HCT116 (cell line): ENCODE measurements around the gene TRNP1. TPM values are rescaled to one million over a fixed set of nuclear protein-coding genes. Genes with fewer than 3 reads are reported as not detected.

Experiments
- ATAC-seq: fragments of 200-7000 bp; cut with Tn5 transposase; 2 replicates; pipeline ENCODE4 v1.9.1; 2020; ENCODE audit warnings: mild to moderate bottlenecking, moderate library complexity
- BruUV-seq: library from RNA; stranded (reverse); fragments of 400-500 nt; replicated peaks from 2 replicates; lab custom pipeline; 2021; lab: Mats Ljungman, UMichigan
- CTCF ChIA-PET: fragments of 300-600 bp; sonication (Branson Sonifier 250); formaldehyde crosslinking; loops from one replicate; lab custom pipeline; 2021; ENCODE audit warnings: antibody characterized with exemption; lab: Charles Lee
- POLR2A ChIA-PET: fragments of 300-600, 350-600 bp; sonication (Branson Sonifier 250); formaldehyde crosslinking; loops from one replicate; lab custom pipeline; 2021; ENCODE audit warnings: antibody characterized with exemption; lab: Charles Lee
- RAD21 ChIA-PET, 2 experiments: fragments of 300-600 bp; sonication (Branson Sonifier 250); formaldehyde crosslinking; loops; one replicate each; lab custom pipeline; 2023; ENCODE audit warnings: low total read pairs in 2 of 2; ENCODE audit not compliant: uncharacterized antibody in 2 of 2, unreplicated experiment in 2 of 2, low non-redundant PET in 1 of 2; lab: Charles Lee
- DNase-seq: peaks from one replicate; pipeline ENCODE4 v3.0.0-alpha.2; 2010; ENCODE audit warnings: low read depth, low spot score
- H2AFZ ChIP-seq: fragments of 200-600 bp; shearing (Covaris generic), sonication (generic); 2 replicates; pipeline ENCODE4 v1.6.1; 2017; ENCODE audit warnings: low read depth, mixed run types, mixed read lengths, antibody characterized with exemption, low read length; ENCODE audit not compliant: poor library complexity, severe bottlenecking
- H3K27ac ChIP-seq: 2 replicates; pipeline ENCODE4 v1.5.1; 2012; ENCODE audit warnings: low read depth, low read length
- H3K27me3 ChIP-seq: fragments of 200-600 bp; sonication (generic); 2 replicates; pipeline ENCODE4 v1.6.1; 2016; ENCODE audit warnings: mixed run types, low read length, mixed read lengths; ENCODE audit not compliant: insufficient read depth
- H3K36me3 ChIP-seq, 2 experiments: fragments of 200-500 bp in 1 of 2; fragments of 200-600 bp in 1 of 2; sonication (Bioruptor generic) in 1 of 2; sonication (generic) in 1 of 2; 2 replicates each; pipeline versions ENCODE4 v1.5.1 to v1.6.1; 2014 to 2016; ENCODE audit warnings: low read length in 2 of 2, inconsistent platforms in 1 of 2, mixed read lengths in 1 of 2, mixed run types in 1 of 2; ENCODE audit not compliant: insufficient read depth in 2 of 2, control insufficient read depth in 1 of 2
- H3K4me1 ChIP-seq, 2 experiments: fragments of 200-600 bp in 1 of 2; sonication (generic) in 1 of 2; 2 replicates each; pipeline versions ENCODE4 v1.5.1 to v1.6.1; 2012 to 2017; ENCODE audit warnings: low read length in 2 of 2, inconsistent platforms in 1 of 2, mild to moderate bottlenecking in 1 of 2, mixed read lengths in 1 of 2, mixed run types in 1 of 2, moderate library complexity in 1 of 2; ENCODE audit not compliant: insufficient read depth in 2 of 2, control insufficient read depth in 1 of 2
- H3K4me2 ChIP-seq: fragments of 200-600 bp; sonication (generic); 2 replicates; pipeline ENCODE4 v1.6.1; 2017; ENCODE audit warnings: mixed run types, low read length, mixed read lengths
- H3K4me3 ChIP-seq, 2 experiments: fragments of 200-600 bp in 1 of 2; sonication (generic) in 1 of 2; replicated peaks in 1 of 2; 2 replicates each; pipeline ENCODE4 v1.5.1; 2011 to 2016; ENCODE audit warnings: low read length in 2 of 2, control low read depth in 1 of 2, low read depth in 1 of 2, mild to moderate bottlenecking in 1 of 2, mixed read lengths in 1 of 2, mixed run types in 1 of 2
- H3K79me2 ChIP-seq: fragments of 200-600 bp; sonication (generic); 2 replicates; pipeline ENCODE4 v1.6.1; 2017; ENCODE audit warnings: mild to moderate bottlenecking, mixed run types, low read length, moderate library complexity, mixed read lengths; ENCODE audit not compliant: insufficient read depth
- H3K9ac ChIP-seq: fragments of 200-600 bp; sonication (generic); 2 replicates; pipeline ENCODE4 v1.6.1; 2016; ENCODE audit warnings: low read length, mixed read lengths
- H3K9me2 ChIP-seq: fragments of 200-600 bp; sonication (generic), shearing (Covaris generic); 2 replicates; pipeline ENCODE4 v1.6.1; 2017; ENCODE audit warnings: mixed run types, mild to moderate bottlenecking, moderate library complexity; ENCODE audit not compliant: insufficient read depth
- H3K9me3 ChIP-seq, 2 experiments: fragments of 200-500 bp in 1 of 2; fragments of 200-600 bp in 1 of 2; sonication (Bioruptor generic) in 1 of 2; sonication (generic) in 1 of 2; 2 replicates each; pipeline ENCODE4 v1.6.1; 2014 to 2017; ENCODE audit warnings: low read length in 2 of 2, mixed read lengths in 2 of 2, inconsistent platforms in 1 of 2, low read depth in 1 of 2, mild to moderate bottlenecking in 1 of 2, mixed run types in 1 of 2, moderate library complexity in 1 of 2; ENCODE audit not compliant: control insufficient read depth in 1 of 2, insufficient read depth in 1 of 2
- H4K20me1 ChIP-seq: fragments of 200-600 bp; sonication (generic), shearing (Covaris generic); 2 replicates; pipeline ENCODE4 v1.6.1; 2017; ENCODE audit warnings: mixed run types, mild to moderate bottlenecking, moderate library complexity; ENCODE audit not compliant: insufficient read depth
- CBX3 ChIP-seq: IDR thresholded peaks from 2 replicates; pipeline ENCODE4 v1.6.1; 2012; ENCODE audit warnings: low read depth
- CEBPB ChIP-seq: IDR thresholded peaks from 2 replicates; pipeline ENCODE4 v1.6.1; 2012; ENCODE audit warnings: low read depth
- EGR1 ChIP-seq: IDR thresholded peaks from 2 replicates; pipeline ENCODE4 v1.6.1; 2012; ENCODE audit warnings: low read depth
- ELF1 ChIP-seq: IDR thresholded peaks from 2 replicates; pipeline ENCODE4 v1.6.1; 2012; ENCODE audit warnings: low read depth, borderline replicate concordance
- EZH2 ChIP-seq: fragments of 200-600 bp; sonication (generic); IDR thresholded peaks from 2 replicates; pipeline ENCODE4 v1.6.1; 2017; ENCODE audit warnings: antibody characterized with exemption, mixed run types
- FOSL1 ChIP-seq: IDR thresholded peaks from 2 replicates; pipeline ENCODE4 v1.6.1; 2012; ENCODE audit warnings: low read depth
- JUND ChIP-seq: IDR thresholded peaks from 2 replicates; pipeline ENCODE4 v1.6.1; 2012
- POLR2AphosphoS5 ChIP-seq: IDR thresholded peaks from 2 replicates; pipeline ENCODE4 v1.6.1; 2011; ENCODE audit warnings: mild to moderate bottlenecking, low read depth, low read length, moderate library complexity
- RAD21 ChIP-seq: IDR thresholded peaks from 2 replicates; pipeline ENCODE4 v1.6.1; 2012; ENCODE audit warnings: low read depth, mild to moderate bottlenecking
- SIN3A ChIP-seq: IDR thresholded peaks from 2 replicates; pipeline ENCODE4 v1.6.1; 2012; ENCODE audit warnings: low read depth
- SP1 ChIP-seq: IDR thresholded peaks from 2 replicates; pipeline ENCODE4 v1.6.1; 2012; ENCODE audit warnings: low read depth
- SRF ChIP-seq: IDR thresholded peaks from 2 replicates; pipeline ENCODE4 v1.6.1; 2012; ENCODE audit warnings: low read depth
- TCF7L2 ChIP-seq: IDR thresholded peaks from 2 replicates; pipeline ENCODE4 v1.7.0; 2011; ENCODE audit warnings: borderline replicate concordance, inconsistent platforms; ENCODE audit not compliant: insufficient read depth, insufficient read length; ENCODE audit errors: extremely low read depth
- ZFX ChIP-seq: fragments of 450-650 bp; IDR thresholded peaks from 2 replicates; pipeline ENCODE4 v1.6.1; 2017
- ZNF274 ChIP-seq: fragments of 200-500 bp; sonication (Bioruptor generic); IDR thresholded peaks from 2 replicates; pipeline ENCODE4 v1.6.1; 2014; ENCODE audit warnings: mild to moderate bottlenecking, low read depth, low read length, inconsistent platforms
- intact Hi-C: fragments of 100-400 bp; cut with micrococcal nuclease; formaldehyde crosslinking; loops from 2 replicates; pipeline ENCODE4 v1.10.0; 2022
- total RNA-seq: library from RNA; stranded (reverse); gene quantifications from one replicate; pipeline ENCODE4 v1.2.1, GENCODE V29; 2021; ENCODE audit not compliant: unreplicated experiment
- TF ChIP-seq, protein P1 (sequence below), 3 experiments: fragments of 200-600 bp in 1 of 3; sonication (generic) in 1 of 3; IDR thresholded peaks in 2 of 3; conservative IDR thresholded peaks in 1 of 3; 2 replicates each; pipeline ENCODE4 v1.5.1; 2012 to 2017; ENCODE audit warnings: low read depth in 2 of 3, low read length in 2 of 3, antibody characterized with exemption in 1 of 3, borderline replicate concordance in 1 of 3, control low read depth in 1 of 3, mild to moderate bottlenecking in 1 of 3, mixed read lengths in 1 of 3, mixed run types in 1 of 3, moderate library complexity in 1 of 3; ENCODE audit not compliant: insufficient read depth in 1 of 3
- TF ChIP-seq, protein P2 (sequence below): IDR thresholded peaks from 2 replicates; pipeline ENCODE4 v1.6.1; 2012
- TF ChIP-seq, protein P3 (sequence below): IDR thresholded peaks from 2 replicates; pipeline ENCODE4 v1.6.1; 2011; ENCODE audit warnings: mild to moderate bottlenecking, low read length, moderate library complexity; ENCODE audit not compliant: insufficient replicate concordance; ENCODE audit errors: extremely low read depth
- TF ChIP-seq, protein P4 (sequence below): IDR thresholded peaks from 2 replicates; pipeline ENCODE4 v1.6.1; 2012
- TF ChIP-seq, protein P5 (sequence below): IDR thresholded peaks from 2 replicates; pipeline ENCODE4 v1.6.1; 2012; ENCODE audit warnings: low read depth

The TRNP1 gene
- total RNA-seq, 1 experiment from 2014 or later = 76.9 TPM

DNA sequence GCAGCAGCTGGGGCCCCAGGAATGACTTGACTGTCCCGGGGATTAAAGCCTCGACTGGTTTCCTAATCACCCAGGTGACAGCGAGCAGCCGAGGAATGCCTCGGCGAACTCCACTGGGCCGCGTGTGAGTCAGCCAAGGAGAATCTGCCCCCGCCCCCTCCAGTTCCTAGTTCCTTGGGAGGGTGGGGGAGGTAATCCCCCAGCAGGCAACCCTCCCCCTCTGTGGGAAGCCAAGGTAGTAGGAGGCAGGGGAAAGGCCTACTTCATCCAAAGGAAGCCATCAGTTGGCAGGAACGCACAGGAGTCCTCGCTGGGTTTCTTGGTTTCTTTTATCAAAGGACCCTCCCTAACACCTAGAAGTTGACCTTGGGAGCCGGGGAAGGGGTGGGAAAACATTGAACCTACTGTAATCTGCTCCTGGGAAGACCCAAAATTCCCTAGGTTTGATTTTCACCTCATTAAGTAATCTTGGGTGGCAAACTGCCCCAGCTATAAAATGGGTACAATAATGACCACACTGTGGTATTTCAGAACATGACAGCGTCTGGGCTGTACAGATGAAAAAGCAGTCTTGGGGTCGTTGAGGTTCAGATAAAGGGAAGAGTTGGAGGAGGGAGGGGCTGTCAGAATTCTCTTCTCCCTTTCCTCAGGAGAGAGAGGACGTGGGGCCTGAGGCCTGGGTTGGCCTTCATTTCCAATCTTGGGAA lies 17.7 kb downstream of the TRNP1 start:
- intact Hi-C loops = no loop called here
- BruUV-seq = no TSS peak

More for the DNA sequence above, 17.7 kb downstream of the TRNP1 start:
- H3K9me3 ChIP-seq = no peaks in the 10 kb centered on the region
- H3K9ac ChIP-seq = peak overlapping the region; percentile 62
- RAD21 ChIA-PET = no interaction called here
- CTCF ChIA-PET = interaction anchor here (1.1 kb wide), 1 partner anchor 13 kb away, joined by 5 read pairs; no protein-coding TSS in a partner anchor
- H3K4me1 ChIP-seq = peaks cover 55 to 70% of the 10 kb centered on the region in 2 experiments
- H3K27me3 ChIP-seq = no peaks in the 10 kb centered on the region
- H3K27ac ChIP-seq = peak overlapping the region; percentile 43
- no peaks in the 10 kb centered on the region for H4K20me1 ChIP-seq
- H3K79me2 ChIP-seq = no peaks in the 10 kb centered on the region; the same call in 1 of the 2 replicates
- TF ChIP-seq CEBPB (no peak), SIN3A (no peak), EZH2 (no peak), ELF1 (no peak), SRF (no peak), RAD21 (no peak), EGR1 (no peak), TCF7L2 (peak; percentile 27), CBX3 (no peak), SP1 (no peak), FOSL1 (no peak), JUND (no peak), POLR2AphosphoS5 (peak; percentile 40; the same call in 1 of the 2 replicates), ZNF274 (no peak), ZFX (0 out of 2 replicates have a peak, but pooled peaks have one; percentile 3)
- TF ChIP-seq, protein P1, sequence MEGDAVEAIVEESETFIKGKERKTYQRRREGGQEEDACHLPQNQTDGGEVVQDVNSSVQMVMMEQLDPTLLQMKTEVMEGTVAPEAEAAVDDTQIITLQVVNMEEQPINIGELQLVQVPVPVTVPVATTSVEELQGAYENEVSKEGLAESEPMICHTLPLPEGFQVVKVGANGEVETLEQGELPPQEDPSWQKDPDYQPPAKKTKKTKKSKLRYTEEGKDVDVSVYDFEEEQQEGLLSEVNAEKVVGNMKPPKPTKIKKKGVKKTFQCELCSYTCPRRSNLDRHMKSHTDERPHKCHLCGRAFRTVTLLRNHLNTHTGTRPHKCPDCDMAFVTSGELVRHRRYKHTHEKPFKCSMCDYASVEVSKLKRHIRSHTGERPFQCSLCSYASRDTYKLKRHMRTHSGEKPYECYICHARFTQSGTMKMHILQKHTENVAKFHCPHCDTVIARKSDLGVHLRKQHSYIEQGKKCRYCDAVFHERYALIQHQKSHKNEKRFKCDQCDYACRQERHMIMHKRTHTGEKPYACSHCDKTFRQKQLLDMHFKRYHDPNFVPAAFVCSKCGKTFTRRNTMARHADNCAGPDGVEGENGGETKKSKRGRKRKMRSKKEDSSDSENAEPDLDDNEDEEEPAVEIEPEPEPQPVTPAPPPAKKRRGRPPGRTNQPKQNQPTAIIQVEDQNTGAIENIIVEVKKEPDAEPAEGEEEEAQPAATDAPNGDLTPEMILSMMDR (IDR thresholded peaks at IDR 0.05 in 2 of 3, conservative IDR thresholded peaks at IDR 0.05 in 1 of 3; ENCODE audit: borderline replicate concordance in 1 of 3, insufficient read depth in 1 of 3, low read depth in 2 of 3, low read length in 2 of 3) = no peak
- TF ChIP-seq, protein P2, sequence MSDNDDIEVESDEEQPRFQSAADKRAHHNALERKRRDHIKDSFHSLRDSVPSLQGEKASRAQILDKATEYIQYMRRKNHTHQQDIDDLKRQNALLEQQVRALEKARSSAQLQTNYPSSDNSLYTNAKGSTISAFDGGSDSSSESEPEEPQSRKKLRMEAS = no peak
- TF ChIP-seq, protein P3, sequence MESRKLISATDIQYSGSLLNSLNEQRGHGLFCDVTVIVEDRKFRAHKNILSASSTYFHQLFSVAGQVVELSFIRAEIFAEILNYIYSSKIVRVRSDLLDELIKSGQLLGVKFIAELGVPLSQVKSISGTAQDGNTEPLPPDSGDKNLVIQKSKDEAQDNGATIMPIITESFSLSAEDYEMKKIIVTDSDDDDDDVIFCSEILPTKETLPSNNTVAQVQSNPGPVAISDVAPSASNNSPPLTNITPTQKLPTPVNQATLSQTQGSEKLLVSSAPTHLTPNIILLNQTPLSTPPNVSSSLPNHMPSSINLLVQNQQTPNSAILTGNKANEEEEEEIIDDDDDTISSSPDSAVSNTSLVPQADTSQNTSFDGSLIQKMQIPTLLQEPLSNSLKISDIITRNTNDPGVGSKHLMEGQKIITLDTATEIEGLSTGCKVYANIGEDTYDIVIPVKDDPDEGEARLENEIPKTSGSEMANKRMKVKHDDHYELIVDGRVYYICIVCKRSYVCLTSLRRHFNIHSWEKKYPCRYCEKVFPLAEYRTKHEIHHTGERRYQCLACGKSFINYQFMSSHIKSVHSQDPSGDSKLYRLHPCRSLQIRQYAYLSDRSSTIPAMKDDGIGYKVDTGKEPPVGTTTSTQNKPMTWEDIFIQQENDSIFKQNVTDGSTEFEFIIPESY = no peak
- TF ChIP-seq, protein P4, sequence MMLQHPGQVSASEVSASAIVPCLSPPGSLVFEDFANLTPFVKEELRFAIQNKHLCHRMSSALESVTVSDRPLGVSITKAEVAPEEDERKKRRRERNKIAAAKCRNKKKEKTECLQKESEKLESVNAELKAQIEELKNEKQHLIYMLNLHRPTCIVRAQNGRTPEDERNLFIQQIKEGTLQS = no peak
- TF ChIP-seq, protein P5, sequence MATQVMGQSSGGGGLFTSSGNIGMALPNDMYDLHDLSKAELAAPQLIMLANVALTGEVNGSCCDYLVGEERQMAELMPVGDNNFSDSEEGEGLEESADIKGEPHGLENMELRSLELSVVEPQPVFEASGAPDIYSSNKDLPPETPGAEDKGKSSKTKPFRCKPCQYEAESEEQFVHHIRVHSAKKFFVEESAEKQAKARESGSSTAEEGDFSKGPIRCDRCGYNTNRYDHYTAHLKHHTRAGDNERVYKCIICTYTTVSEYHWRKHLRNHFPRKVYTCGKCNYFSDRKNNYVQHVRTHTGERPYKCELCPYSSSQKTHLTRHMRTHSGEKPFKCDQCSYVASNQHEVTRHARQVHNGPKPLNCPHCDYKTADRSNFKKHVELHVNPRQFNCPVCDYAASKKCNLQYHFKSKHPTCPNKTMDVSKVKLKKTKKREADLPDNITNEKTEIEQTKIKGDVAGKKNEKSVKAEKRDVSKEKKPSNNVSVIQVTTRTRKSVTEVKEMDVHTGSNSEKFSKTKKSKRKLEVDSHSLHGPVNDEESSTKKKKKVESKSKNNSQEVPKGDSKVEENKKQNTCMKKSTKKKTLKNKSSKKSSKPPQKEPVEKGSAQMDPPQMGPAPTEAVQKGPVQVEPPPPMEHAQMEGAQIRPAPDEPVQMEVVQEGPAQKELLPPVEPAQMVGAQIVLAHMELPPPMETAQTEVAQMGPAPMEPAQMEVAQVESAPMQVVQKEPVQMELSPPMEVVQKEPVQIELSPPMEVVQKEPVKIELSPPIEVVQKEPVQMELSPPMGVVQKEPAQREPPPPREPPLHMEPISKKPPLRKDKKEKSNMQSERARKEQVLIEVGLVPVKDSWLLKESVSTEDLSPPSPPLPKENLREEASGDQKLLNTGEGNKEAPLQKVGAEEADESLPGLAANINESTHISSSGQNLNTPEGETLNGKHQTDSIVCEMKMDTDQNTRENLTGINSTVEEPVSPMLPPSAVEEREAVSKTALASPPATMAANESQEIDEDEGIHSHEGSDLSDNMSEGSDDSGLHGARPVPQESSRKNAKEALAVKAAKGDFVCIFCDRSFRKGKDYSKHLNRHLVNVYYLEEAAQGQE = no peak
- DNase-seq = peak; percentile 54
- peaks cover 0 to under 1% of the 10 kb centered on the region in 2 experiments; a peak in 1 of 4 replicates for H3K36me3 ChIP-seq
- H3K4me3 ChIP-seq = peak overlapping the region; percentile 49 to 60
- peak; percentile 46 for ATAC-seq
- POLR2A ChIA-PET = no interaction called here
- H3K9me2 ChIP-seq = no peaks in the 10 kb centered on the region
- H3K4me2 ChIP-seq = peak overlapping the region; percentile 81
- no peak overlapping the region for H2AFZ ChIP-seq
